Gastrocnemius medialis (tissue), 4 donors: ENCODE measurements around the gene CDKN2B-AS1.

Experiments
- CTCF ChIP-seq, 5 experiments: fragments of 450-650 bp in 3 of 5; fragments of 200-600 bp in 2 of 5; sonication (generic) in 2 of 5; IDR thresholded peaks in 4 of 5; conservative IDR thresholded peaks in 1 of 5; 1 replicate in 4 of 5; 2 replicates in 1 of 5; pipeline ENCODE4 v1.5.1; 2016 to 2019; ENCODE audit warnings: antibody characterized with exemption in 5 of 5, mild to moderate bottlenecking in 3 of 5, moderate library complexity in 3 of 5
- POLR2A ChIP-seq, 2 donors: fragments of 450-650 bp; IDR thresholded peaks; one replicate each; pipeline ENCODE4 v1.6.1; 2017; ENCODE audit warnings: antibody characterized with exemption in 2 of 2, mild to moderate bottlenecking in 2 of 2, moderate library complexity in 2 of 2

DNA sequence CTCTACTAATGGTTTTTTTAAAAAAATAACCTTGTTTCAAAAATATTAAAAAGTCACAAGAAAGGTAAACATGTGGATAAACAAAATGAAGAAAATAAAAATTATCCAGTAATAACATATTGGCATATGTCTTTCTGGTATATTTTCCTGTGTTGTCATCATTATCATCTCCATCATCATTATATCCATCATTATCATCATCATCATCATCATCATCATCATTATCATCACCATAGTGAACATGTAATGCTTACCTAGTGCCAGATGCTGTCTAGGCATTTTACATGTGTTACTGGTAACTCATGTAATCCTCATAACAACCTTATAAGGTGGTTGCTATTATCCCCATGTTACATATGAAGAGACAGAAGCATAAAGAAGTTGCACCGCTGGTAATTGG lies 126.0 kb downstream of the CDKN2B-AS1 start:
- TF ChIP-seq CTCF (IDR thresholded peaks at IDR 0.05 in 4 of 5, conservative IDR thresholded peaks at IDR 0.05 in 1 of 5): no peak
- TF ChIP-seq POLR2A (IDR thresholded peaks at IDR 0.05): no peak
